Stimulated activated CD4-positive, alpha-beta T cell treated with anti-CD3 and anti-CD28 coated beads, Interleukin-1b, Interleukin-23, amount 100 ng/mL, for 1 hour (primary cell): ENCODE results near the gene ITPKB.

Experiments
- DNase-seq, 2 donors: peaks; one replicate each; pipeline ENCODE4 v3.0.0-alpha.2; 2020; ENCODE audit warnings: low read depth in 2 of 2

Gene ITPKB

DNA sequence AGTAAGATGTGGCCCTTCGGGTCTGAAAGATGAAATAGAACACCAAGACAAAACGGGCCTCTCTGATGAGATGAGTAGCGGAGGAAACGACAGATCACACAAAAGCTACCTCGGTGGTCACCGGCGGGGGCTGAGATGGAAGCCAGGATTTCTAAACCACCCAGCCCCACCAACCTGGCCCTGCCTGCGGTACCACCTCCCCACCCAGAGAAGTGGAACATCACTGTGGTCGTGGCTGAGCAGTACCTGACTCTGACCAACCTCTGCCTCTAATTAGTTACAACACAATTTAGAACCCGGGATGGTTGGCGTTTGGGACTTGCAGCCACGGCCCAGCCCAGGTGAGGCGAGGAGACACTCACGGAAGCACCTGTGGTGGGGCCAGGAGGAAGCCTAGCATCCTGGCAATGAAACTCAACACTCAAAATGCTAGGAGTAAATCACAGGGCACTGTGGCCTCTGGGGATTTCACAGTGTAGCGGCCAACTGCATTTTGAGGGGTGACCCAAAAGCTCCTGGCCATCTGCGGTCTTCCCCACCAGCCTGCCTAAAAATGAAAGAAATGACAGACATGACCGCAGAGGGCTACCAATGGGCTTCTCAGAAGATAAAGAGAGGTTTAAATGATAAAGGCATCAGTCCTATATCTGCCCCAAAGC lies 73.4 kb downstream of the ITPKB start:
- DNase-seq, result no peak

DNA sequence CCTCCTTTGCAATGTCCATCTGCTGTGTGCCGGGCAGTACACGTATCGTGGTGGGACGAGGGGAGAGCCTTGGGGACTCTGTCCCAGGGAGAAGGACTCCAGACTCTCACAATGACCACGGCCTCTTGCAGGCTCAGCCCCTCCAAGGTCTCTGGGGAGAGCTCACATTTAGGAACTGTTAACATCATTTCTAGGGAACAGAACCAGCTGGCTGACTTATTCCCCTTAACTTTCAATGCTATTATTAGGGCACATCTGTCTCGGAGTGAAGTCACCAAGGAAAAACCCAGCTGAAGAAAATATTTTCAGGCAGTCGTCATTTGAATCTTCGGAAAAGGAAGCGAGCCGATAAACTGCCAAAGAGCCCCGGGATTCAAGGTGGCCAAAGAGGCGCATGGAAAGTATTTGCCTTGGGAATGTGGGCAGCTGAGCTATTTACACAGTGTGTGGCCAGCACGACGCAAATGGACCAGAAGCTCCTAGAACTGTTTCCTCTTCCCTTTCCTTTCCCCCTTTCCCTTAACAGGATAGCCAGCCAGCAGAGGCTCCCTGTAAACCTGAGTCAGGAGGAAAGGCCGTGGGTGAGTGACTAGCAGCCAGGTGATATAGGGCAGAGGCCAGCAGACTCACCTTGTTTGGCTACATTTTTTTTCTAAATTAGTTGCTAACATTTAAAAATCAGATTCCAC lies 74.5 kb downstream of the ITPKB start:
- DNase-seq, result no peak

DNA sequence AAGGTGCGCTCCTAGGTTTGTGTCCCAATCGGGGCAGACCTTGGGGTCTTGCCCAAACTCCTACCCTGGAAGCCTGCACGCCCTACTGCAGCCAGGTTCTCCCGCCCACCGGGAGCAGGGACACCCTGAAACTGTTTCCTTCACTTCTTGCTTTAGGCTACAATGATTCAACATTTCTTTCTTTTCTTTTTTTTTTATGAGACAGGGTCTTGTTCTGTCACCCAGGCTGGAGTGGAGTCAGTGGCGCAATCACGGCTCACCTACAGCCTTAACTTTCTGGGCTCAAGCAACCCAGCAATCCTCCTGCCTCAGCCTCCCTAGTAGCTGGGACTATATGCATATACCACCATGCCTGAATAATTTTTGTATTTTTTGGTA lies 75.8 kb downstream of the ITPKB start:
- DNase-seq, result no peak

DNA sequence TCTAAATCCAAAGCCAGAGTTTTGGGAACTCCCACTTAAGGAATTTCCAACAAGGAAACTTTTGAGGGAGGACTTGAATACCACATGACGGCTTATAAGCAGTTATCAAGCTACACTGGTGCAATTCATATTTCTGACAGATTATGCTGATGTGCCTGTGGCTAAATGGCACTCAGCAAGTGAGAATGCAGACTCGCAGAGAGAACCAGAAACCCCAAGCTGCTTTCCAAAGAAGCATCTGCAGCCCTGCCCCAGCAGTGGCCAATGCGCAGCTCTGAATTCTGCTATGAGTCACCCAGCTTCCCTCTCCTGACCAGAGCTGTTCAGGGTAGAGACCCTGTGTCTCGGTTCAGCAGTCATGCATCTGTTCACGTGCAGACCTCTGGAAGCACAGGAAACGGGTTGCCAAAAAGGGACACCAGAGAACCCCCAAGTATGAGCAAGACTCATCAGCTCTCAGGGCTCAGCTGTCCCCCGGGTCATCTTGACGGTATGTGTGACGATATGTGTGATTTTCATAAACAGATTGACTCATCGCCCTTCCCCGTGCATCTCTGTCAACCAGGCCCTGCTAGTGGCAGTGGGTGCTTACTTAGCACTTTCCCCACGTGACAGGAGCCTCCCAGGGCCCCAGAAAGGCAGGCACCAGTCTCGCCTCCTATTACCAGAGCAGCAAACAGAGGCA lies 76.3 kb downstream of the ITPKB start:
- peak; percentile 47 to 69 for DNase-seq

DNA sequence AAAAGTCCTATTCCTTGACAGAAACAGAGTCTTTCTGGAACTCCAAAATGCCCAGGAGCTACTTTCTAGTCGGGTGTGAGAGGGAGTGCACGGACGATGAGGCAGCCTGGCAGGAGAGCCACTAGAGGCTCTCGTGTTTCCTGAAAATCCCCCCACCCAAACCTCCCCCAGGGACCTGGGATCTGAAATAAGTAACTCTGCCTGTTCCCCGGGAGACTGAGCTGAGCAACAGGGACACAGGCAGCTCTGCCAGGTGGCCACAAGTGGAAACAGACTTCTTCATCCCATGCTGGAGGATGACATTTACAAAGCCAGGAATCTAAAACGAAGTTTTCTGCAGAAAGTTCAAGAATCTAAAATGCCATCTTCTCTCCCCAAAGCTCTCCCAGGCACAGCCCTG lies 77.1 kb downstream of the ITPKB start:
- DNase-seq, result no peak

DNA sequence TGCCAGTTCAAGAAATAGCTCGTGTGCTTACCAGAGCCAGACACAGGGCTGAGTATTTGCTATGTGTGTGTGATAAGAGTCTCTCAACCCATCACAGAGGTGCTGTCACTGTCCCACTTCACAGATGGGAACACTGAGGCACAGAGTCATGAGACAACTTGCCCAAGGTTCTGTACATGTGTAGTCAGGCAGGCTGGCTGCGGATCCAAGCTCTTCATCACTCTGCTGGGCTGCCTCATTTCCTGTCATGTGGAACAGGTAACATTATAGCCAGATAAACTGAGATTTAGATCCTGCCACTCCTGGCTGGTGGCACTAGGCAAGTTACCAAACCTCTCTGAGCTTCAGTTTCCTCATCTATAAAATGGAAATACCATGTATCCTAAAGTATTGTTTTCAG lies 77.8 kb downstream of the ITPKB start:
- no peak for DNase-seq

DNA sequence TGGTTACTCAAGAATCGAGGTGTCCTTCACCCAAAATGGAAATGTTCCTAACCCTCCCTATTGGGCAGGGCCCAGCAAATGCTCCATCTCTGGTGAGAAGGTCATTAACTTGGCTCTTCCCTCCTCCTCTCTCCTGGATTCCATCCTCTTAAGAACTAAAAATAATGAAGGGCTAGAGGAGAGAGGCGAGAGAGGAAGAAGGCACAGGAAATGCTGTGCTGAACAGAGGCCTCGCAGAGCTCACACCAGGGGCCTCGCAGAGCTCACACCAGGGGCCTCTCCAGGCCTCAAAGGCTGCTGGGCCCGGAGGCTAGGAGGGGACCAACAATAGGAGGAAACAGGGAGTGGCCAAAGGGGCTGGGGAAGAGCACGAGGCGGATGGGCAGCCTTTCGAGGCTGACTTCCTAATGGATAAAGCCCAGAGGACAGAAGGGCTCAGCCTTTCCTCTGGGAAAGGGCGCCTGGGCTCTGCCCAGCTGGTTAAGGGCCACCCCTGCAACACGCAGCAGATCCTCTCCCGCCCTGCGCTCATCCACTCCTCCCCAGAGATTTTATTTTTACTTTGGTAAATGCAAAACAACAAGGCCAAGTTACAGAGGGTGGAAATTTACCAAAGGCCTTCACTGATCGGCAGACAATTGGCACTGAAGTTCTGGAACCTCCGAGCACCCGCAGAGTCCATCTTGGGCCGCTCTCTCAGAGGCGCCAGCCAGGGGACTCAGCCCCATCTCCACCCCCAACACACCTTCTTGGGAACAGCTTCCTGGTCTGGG lies 78.5 kb downstream of the ITPKB start:
- DNase-seq, result no peak

DNA sequence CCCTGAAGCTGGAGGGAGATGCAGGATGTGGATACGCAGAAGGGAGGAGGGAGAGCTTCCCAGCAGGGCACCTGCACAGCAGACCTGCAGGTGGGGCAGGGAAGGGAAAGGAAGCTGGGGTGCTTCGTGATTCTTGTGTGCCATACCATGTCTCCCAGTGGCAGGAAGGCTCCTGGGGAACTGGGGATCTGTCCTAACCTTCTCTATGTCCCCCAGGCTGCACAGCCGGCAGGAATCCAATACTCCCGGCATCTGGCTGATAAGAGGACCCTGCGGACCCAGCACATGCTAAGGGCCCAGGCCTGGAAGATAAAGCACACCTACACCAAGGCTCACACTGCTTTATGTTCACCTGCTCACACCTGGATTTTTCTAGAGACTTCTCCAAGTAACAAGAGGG lies 79.4 kb downstream of the ITPKB start:
- DNase-seq, result no peak

DNA sequence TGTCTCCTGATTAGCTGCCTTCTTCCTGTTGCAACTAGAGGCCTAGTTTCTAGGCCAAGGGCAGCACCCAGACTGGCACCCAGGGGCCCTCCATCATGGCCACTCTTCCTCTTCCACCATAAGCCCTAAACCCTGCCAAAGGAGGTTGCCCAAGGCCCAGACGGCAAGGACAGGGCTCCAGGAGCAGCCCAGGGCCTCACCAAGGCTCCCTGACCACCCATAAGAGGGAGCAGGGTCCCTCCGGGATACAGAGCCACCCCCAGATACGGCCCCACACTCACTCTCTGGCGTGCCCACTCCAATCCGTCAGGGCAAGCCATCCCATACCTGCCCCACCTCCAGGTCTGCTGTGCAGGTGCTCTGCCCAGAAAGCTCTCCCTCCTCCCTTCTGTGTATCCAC lies 79.9 kb downstream of the ITPKB start:
- no peak for DNase-seq

DNA sequence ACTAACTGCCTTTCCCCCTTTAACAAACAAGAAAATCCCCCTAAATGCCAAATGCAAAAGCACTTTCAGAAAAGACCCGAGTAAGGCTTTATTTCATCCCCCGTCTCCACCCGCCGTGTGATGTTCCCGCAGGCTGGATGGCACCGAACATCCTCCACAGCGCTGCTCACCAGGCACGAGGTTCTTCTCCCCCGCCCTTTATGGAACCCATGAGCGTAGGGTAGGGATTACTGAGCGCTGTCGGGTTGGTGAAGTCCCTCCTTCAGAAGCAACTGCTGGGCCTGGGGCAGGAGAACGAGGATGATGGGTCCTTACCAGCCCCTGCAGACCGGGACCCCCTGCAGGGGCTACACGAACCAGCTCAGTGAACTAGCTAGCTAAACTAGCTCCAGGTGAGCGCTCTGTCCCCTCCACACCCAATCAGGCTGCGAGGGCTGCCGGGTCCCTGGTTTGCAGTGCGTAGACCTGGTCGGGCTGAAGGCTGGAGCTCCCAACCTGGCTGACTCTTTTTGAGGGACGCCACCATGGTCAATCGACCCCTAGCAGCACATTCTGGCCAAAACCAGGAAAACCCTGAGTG lies 80.4 kb downstream of the ITPKB start:
- DNase-seq, result no peak

DNA sequence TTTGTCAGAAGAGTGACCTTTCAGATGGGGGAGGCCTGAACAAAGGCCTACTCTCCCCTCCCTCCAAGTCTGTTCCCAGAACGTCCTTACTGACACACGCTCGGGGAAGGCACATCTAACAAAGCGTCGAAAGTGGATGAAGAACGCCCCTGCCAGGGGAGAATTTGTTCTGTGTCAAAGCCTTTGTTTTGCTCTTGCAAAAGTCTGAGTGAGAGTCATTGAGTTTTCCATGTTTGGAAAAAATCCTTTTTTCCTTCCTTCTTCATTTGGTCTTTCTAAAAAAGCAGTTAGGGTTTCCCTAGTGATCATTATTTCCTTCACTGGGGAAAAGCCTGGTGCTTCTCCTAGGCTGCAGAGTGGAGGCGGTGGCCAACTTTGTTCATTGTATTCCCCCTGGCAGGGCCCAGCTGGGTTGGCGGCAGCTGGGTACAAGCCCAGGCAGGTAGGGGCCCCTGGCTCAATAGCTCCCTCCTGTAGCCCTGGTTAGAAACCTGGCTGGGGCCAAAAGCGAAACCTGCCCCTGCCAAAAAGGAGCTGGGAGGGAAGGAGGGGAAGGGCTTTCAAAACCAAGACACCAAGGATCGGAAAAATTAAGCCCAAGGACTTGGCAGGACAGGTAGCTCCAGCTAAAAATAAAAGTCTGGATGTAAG lies 81.1 kb downstream of the ITPKB start:
- no peak for DNase-seq

DNA sequence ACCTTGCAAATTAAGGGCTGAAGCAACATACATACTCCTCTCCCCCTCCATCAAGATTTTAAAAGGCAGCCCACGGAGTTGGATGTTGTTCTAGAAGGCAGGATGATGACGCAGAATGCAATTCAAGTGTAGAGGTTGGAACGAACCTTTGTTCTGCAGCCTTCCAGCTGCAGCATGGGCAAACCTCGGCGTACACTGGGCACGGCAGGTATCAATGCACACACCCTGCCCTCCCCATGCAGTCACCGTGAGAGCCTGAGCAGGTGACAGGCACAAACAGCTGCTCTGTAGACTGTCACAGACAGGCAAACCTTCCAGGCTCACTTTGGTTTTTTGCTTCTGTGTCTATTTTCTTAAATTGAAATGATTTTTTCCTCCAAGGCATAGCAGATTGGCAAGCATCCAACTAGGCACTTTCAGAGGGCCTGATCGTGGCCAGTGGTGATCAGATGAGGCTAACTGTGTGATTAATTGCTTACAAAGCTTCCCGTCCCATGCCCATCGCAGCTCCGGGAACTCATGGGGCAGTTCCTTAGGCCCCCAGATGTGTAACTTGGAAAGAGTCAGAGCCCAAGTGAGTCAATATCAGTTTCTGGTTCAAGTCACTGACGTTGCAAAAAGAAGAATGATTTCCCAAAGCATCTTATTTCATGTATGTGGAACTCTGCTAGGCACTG lies 82.3 kb downstream of the ITPKB start:
- DNase-seq, result no peak

DNA sequence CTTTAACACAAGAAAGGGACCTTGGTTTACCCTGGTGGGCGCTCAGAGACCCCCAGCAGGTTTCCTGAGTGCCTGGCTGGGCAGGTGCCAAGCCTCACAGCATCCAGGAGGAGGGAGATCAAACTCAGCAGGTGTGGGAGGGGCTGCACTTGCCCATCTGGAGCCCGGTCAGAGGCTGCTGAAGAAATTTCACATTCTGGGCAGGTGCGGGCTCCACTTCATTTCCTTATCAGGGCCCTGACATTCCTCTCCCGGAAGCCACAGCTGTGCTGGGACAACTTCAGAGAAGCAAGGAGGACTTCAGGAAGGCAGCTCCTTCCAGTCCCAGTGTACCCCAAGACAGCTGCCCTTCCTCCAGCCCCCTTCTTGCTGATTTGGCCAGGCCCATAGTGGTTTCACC lies 82.9 kb downstream of the ITPKB start:
- DNase-seq, result no peak

DNA sequence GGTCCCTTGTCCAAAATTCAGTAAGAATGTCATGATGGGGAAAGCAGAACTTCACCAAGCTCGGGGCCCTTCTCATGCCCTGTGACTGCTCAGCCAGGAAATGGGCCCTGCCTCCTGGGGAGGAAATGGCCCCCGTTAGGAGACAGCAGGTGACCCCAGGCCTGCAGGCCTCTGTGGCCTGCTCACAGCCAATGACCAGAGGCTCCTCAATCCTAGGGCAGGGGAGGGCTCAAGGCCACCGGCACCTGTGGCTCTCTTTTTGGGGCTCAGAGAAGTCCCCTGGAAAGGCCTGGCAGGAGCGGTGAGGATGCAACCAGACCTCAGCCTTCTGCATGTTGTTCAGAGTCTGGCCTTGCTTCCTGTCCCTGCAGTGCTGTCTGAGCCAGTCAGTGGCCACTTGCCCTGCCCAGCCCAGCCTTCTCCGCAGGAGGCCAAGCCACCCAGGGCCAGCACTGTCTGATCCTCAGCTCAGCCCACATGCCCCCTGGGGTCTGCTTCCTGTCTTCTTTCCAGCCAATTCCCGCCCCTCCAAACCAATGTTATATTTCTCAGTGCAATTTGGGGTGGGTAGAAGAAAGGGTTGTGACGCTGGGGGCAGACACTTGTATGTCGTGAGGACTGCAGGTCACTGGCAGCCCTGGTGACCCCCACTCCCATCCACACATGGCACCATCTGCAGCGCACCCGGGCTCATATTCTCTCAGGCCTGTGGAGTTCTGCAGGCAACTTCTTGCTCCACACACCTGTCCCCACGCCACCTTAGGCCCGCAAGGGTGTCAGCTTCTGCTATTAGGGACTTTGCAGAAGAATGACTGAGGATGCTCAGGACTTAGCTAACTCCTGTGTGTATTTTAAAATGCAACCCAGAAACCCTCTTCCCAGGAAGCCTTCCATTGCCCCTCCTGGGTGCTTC lies 83.6 kb downstream of the ITPKB start:
- no peak for DNase-seq

DNA sequence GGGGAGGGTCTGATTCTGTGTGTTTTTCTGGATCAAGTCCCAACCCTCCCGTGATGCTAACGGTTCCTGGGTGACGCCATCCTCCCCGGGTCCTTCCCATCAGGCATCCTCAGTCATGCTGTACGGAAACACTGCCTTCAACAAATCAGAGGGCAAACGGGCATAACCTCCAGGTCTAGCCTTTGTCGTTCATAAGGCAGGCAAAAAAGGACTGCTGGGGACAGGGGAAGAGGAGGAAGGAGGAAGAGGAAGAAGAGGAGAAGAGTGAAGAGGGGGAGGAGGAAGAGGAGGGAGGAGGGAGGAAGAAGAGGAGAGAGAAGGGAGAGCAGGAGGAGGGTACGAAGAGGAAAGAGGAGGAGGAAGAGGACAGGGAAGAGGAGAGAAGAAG lies 84.4 kb downstream of the ITPKB start:
- no peak for DNase-seq

DNA sequence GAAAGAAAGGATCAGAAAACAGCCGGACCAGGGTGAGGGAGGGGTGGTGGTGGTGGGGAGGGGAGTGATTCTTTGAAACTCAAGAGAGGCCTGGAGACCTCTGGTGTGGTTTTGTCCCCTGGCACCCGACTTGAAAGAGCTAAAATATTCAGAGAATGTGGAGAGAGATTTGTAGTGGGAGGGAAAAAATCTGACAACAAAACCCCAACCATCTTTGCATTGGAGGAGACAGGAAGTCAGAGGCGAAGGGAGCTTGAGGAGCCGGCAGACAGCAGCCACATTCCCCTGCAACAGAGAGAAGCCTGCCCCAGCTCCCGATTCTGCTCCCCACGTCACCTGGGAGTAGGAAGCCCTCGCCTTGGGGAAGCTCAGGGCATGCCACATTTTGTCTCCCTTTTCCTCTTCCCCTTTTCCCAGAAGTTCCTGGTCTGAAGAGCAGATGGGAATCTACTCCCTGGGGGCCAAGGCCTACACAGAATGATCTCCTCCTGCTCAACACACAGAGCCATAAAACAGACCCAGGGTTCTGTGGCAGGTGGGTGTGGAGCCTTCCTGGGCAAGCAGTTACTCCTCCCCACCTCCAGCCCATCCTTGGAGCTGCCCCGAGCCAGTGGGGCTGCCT lies 84.9 kb downstream of the ITPKB start:
- no peak for DNase-seq

DNA sequence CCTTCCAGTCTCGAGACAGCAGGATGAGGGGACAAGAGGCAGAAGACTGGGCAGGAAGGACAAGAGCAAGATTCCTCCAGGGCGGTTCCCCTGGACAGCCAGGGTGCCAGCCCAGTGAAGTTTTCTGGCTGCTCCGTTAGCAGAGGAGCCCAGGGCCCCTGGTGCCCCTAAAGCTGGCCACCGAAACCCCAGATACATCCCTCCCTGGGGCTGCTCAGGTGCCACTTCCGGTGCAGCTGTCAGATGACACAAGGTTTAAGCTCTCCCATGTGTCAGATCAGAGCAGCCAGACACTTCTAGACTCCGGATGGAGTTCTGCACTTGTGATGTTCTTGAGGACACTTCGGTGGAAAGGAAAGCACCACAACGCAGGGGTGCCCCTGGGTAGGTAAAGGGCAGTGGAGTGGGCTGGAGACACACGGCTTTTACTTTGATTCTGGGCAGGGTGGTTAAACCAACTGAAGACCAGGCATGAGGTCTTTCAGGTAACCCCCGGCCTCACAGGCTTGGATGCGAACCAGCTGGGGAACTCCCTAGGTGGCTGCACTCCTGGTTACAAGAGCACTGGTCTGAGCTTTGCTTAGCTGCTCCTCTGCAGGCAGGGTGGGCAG lies 85.7 kb downstream of the ITPKB start:
- DNase-seq, result peak in 1 of 2 donors; percentile 36

DNA sequence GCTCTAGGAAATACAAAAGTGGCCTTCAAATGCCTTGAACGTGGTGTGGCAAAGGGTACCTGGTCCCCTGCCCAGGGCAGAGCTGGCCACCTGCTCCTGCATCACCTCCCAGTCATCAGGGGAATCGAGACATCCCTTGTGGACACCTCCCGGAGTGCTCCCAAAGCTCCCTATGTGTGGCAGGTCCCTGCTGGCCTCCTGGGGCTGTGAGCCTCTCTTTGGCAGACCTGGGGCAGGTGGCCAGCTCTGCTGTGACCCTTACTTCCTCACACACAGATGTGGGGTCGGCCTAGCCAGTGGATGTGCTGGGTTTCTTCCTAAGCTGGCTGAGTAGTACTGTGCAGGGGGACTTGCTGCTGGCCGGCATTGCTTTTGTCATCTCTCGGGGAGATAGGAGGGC lies 86.5 kb downstream of the ITPKB start:
- no peak for DNase-seq

DNA sequence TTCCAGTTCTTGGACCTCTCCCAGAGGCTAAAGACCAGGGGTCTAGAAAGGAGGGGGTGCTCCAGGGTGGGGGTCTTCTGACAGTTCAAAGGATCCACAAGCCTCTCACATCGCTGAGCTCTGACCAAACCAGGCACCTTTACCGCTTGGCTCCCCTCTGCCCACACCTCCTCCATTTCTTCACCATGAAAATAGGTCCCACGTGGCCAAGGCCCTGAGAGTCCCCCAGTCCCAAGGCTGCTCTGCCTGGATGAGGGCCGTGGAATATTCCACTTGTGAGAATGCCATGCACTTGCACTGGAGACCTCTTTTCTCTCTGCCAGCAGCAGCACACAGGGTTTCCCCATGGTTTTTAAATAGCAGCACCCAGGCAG lies 87.4 kb downstream of the ITPKB start:
- DNase-seq, result no peak
